HL-60 (cell line): ENCODE data around the gene LRRTM4.
"Not testable (repeated sequence)": the region's sequence is repeated elsewhere in the genome, so short reads cannot be mapped to it uniquely, and the experiment has no call there.

Experiments used
- DNase-seq, 2 experiments: peaks; one replicate each; pipeline ENCODE4 v3.0.0-alpha.2; 2010 to 2020; ENCODE audit warnings: low read depth in 1 of 2, low spot score in 1 of 2
- H3K27ac ChIP-seq: fragments of 250-450 bp; sonication (Bioruptor Pico); replicated peaks from 2 replicates; pipeline ENCODE4 v1.5.1; 2020; ENCODE audit warnings: mild to moderate bottlenecking, moderate library complexity
- H3K27me3 ChIP-seq: fragments of 250-450 bp; sonication (Bioruptor Pico); 2 replicates; pipeline ENCODE4 v1.5.1; 2021; ENCODE audit warnings: mild to moderate bottlenecking, moderate library complexity; ENCODE audit not compliant: insufficient read depth, poor library complexity, severe bottlenecking
- H3K4me3 ChIP-seq: replicated peaks from 2 replicates; pipeline ENCODE4 v1.5.1; 2011; ENCODE audit warnings: mild to moderate bottlenecking, control low read depth, low read length; ENCODE audit not compliant: insufficient read depth
- GABPA ChIP-seq: IDR thresholded peaks from 2 replicates; pipeline ENCODE4 v1.6.1; 2012; ENCODE audit warnings: low read depth
- POLR2AphosphoS5 ChIP-seq: IDR thresholded peaks from 2 replicates; pipeline ENCODE4 v1.6.1; 2012; ENCODE audit warnings: low read depth
- REST ChIP-seq: IDR thresholded peaks from 2 replicates; pipeline ENCODE4 v1.6.1; 2012; ENCODE audit warnings: low read depth; ENCODE audit not compliant: insufficient replicate concordance
- SPI1 ChIP-seq: IDR thresholded peaks from 2 replicates; pipeline ENCODE4 v1.6.1; 2012; ENCODE audit warnings: low read depth, mild to moderate bottlenecking, borderline replicate concordance
- TF ChIP-seq, protein P1 (sequence below): IDR thresholded peaks from one replicate; pipeline ENCODE4 v1.5.1; 2011; ENCODE audit warnings: low read length, control low read depth, inconsistent platforms; ENCODE audit not compliant: insufficient read depth

The LRRTM4 gene

GRCh38 chr2:76808732-76809131 lies 713.4 kb downstream of the LRRTM4 start:
- Histone ChIP-seq H3K27ac (no peak overlapping the region), H3K4me3 (no peak overlapping the region), H3K27me3 (no peaks in the 10 kb centered on the region)
- no peak for DNase-seq
- TF ChIP-seq SPI1 (no peak), GABPA (no peak), REST (no peak), POLR2AphosphoS5 (no peak)
- TF ChIP-seq, protein P1, sequence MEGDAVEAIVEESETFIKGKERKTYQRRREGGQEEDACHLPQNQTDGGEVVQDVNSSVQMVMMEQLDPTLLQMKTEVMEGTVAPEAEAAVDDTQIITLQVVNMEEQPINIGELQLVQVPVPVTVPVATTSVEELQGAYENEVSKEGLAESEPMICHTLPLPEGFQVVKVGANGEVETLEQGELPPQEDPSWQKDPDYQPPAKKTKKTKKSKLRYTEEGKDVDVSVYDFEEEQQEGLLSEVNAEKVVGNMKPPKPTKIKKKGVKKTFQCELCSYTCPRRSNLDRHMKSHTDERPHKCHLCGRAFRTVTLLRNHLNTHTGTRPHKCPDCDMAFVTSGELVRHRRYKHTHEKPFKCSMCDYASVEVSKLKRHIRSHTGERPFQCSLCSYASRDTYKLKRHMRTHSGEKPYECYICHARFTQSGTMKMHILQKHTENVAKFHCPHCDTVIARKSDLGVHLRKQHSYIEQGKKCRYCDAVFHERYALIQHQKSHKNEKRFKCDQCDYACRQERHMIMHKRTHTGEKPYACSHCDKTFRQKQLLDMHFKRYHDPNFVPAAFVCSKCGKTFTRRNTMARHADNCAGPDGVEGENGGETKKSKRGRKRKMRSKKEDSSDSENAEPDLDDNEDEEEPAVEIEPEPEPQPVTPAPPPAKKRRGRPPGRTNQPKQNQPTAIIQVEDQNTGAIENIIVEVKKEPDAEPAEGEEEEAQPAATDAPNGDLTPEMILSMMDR = no peak

DNA sequence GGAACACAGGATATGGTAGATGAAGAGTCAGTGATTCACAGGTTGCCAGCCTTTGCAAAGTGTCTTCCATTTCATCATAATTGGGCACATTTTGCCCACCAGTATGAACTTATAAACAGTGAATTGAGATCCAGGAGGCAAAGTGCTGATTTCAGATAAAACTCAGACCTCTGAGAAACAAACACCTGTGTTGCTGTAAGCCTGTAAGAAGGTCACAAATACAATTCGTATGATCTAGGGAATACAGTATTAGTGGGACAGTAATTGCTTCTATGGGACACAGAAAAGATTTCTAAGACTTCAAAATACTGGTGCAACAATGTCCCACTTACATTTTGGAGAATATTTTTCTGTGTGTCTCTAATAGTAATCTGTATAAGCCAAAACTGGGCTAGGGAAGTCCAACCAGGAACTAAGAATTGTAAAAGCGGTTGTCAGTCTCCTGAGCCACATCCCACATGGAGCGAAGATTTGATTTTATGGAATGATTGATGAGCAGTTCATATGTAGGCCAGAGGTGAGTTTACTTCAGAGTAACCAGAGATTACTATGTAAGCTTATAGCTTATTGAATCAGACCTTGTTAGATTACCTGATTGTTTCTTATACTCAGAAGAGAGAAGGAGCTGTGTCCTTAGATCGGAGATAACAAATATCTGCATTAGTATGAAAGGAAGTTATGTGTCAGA lies 728.4 kb downstream of the LRRTM4 start:
- DNase-seq = no peak
- Histone ChIP-seq H3K27ac (no peak overlapping the region), H3K27me3 (no peaks in the 10 kb centered on the region), H3K4me3 (no peak overlapping the region)
- TF ChIP-seq SPI1 (no peak), GABPA (no peak), REST (no peak), POLR2AphosphoS5 (no peak)
- TF ChIP-seq, protein P1 = no peak

DNA sequence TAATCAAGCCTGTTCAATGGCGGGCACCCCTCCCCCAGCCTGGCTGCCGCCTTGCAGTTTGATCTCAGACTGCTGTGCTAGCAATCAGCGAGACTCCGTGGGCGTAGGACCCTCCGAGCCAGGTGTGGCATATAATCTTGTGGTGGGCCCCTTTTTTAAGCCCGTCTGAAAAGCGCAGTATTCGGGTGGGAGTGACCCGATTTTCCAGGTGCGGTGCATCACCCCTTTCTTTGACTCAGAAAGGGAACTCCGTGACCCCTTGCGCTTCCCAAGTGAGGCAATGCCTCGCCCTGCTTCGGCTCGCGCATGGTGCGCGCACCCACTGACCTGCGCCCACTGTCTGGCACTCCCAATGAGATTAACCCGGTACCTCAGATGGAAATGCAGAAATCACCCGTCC lies 740.9 kb downstream of the LRRTM4 start:
- H3K27me3 ChIP-seq, H3K27ac ChIP-seq, DNase-seq, H3K4me3 ChIP-seq: not testable (repeated sequence)

GRCh38 chr2:76763276-76763675 lies 758.9 kb downstream of the LRRTM4 start:
- DNase-seq = no peak
- no peaks in the 10 kb centered on the region for H3K27me3 ChIP-seq
- no peak overlapping the region for H3K27ac ChIP-seq
- no peak overlapping the region for H3K4me3 ChIP-seq
- TF ChIP-seq, protein P1 = no peak
- TF ChIP-seq REST (no peak), SPI1 (no peak), POLR2AphosphoS5 (no peak), GABPA (no peak)
